LoVo (cell line): ENCODE measurements around the gene DDX49.

ENCODE experiments used
- DNase-seq: peaks from one replicate; pipeline ENCODE4 v3.0.0-alpha.2; 2016; ENCODE audit warnings: low spot score

DDX49 gene

GRCh38 chr19:18975011-18975410 lies 55.5 kb downstream of the DDX49 start:
- DNase-seq, result no peak

DNA sequence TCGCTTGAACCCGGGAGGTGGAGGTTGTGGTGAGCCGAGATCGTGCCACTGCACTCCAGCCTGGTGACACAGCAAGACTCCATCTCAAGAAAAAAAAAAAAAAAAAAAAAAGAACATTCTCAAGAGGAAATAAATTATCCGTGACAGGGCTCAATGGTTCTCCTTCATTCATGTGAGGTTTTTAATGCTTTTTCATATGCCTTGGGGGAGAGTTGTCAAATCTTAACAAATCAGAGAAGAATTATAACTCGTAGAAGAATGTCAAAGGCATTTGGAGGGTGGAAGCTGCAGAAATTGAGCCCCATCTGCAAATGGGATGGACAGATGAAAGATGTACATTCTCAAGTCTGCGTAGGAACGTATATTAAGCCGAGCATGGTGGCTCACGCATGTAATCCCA lies 56.4 kb downstream of the DDX49 start:
- no peak for DNase-seq
